ENCODE measurements around the gene PTPRG. TPM values are rescaled to one million over a fixed set of nuclear protein-coding genes. Genes with fewer than 3 reads are reported as not detected.

The PTPRG gene
- total RNA-seq, 1 experiment from 2014 or later, result 69.3 TPM

GRCh38 chr3:61669203-61669602 is 107.8 kb downstream of the PTPRG start:
- Mint-ChIP-seq H3K36me3 (ENCODE audit: insufficient read depth in 1 of 3, low read depth in 3 of 3) (peaks cover 10 to 19% (median 17%) of the 10 kb centered on the region in 3 experiments; a peak in 6 of 7 replicates), H3K27me3 (ENCODE audit: low read depth) (no peaks in the 10 kb centered on the region; the same call in 1 of the 2 replicates), H3K9me3 (peaks cover 6 to 14% of the 10 kb centered on the region in 2 experiments; a peak in 4 of 5 replicates), H3K4me1 (peaks cover 53 to 54% of the 10 kb centered on the region in 2 experiments), H3K4me3 (no peak overlapping the region), H3K27ac (peak overlapping the region in 1 of 3 experiments; percentile 32; a peak in 1 of 7 replicates)
- Histone ChIP-seq H2BK120ac (ENCODE audit: low read depth, low read length, poor library complexity, severe bottlenecking) (no peak overlapping the region), H2AK5ac (ENCODE audit: insufficient read length, low read length) (no peak overlapping the region), H3K56ac (ENCODE audit: insufficient read length, low read depth, low read length) (peak overlapping the region; percentile 8), H3K14ac (ENCODE audit: insufficient read depth, low read length) (no peak overlapping the region), H2BK15ac (ENCODE audit: low read depth, low read length) (no peak overlapping the region), H3K4me2 (ENCODE audit: insufficient read depth, insufficient read length, low read length) (no peak overlapping the region), H2BK5ac (ENCODE audit: insufficient read length, low read length) (no peak overlapping the region), H3K27me3 (ENCODE audit: insufficient read depth, low read length) (no peaks in the 10 kb centered on the region), H3K23me2 (ENCODE audit: insufficient read length, low read depth, low read length, poor library complexity, severe bottlenecking) (no peaks in the 10 kb centered on the region), H3K23ac (ENCODE audit: insufficient read length, low read depth, low read length) (no peak overlapping the region), H3K9ac (ENCODE audit: extremely low read depth, insufficient read length, low read length) (no peak overlapping the region), H4K91ac (ENCODE audit: insufficient read length, low read depth, low read length) (no peak overlapping the region), H4K8ac (replicated peaks; ENCODE audit: insufficient read length, low read depth, low read length) (no peak overlapping the region), H2AFZ (ENCODE audit: low read length) (no peak overlapping the region), H3K27ac (ENCODE audit: insufficient read length, low read depth, low read length) (no peak overlapping the region), H3K4ac (ENCODE audit: low read depth, low read length) (no peak overlapping the region; the same call in 1 of the 2 replicates), H4K20me1 (ENCODE audit: control insufficient read depth, insufficient read depth, insufficient read length) (no peaks in the 10 kb centered on the region), H2BK12ac (ENCODE audit: insufficient read length, low read depth, low read length) (no peak overlapping the region), H3K79me1 (ENCODE audit: insufficient read depth, low read depth, low read length, poor library complexity, severe bottlenecking) (peaks cover 13% of the 10 kb centered on the region), H3K4me1 (ENCODE audit: insufficient read depth, low read length) (peaks cover 12% of the 10 kb centered on the region), H4K5ac (ENCODE audit: insufficient read length, low read depth, low read length) (no peak overlapping the region), H3K9me3 (ENCODE audit: control insufficient read depth, low read depth, low read length) (no peaks in the 10 kb centered on the region), H3K79me2 (ENCODE audit: insufficient read depth, low read length) (peaks cover 52% of the 10 kb centered on the region; the same call in 1 of the 2 replicates), H2BK20ac (ENCODE audit: low read depth, low read length, poor library complexity, severe bottlenecking) (no peak overlapping the region), H3T11ph (ENCODE audit: low read length) (no peak overlapping the region), H3K18ac (ENCODE audit: insufficient read length, low read depth, low read length) (no peak overlapping the region)
- DNase-seq, result no peak
- TF ChIP-seq, protein P1, sequence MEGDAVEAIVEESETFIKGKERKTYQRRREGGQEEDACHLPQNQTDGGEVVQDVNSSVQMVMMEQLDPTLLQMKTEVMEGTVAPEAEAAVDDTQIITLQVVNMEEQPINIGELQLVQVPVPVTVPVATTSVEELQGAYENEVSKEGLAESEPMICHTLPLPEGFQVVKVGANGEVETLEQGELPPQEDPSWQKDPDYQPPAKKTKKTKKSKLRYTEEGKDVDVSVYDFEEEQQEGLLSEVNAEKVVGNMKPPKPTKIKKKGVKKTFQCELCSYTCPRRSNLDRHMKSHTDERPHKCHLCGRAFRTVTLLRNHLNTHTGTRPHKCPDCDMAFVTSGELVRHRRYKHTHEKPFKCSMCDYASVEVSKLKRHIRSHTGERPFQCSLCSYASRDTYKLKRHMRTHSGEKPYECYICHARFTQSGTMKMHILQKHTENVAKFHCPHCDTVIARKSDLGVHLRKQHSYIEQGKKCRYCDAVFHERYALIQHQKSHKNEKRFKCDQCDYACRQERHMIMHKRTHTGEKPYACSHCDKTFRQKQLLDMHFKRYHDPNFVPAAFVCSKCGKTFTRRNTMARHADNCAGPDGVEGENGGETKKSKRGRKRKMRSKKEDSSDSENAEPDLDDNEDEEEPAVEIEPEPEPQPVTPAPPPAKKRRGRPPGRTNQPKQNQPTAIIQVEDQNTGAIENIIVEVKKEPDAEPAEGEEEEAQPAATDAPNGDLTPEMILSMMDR (conservative IDR thresholded peaks at IDR 0.05), result no peak
- WGBS (ENCODE audit: extremely low coverage, insufficient read length, low lambda C conversion rate), result no CpG with 5 or more reads among the region's 3 CpGs
